Aorta (tissue), 5 donors: ENCODE data around the gene SIGLEC8. TPM values are rescaled to one million over a fixed set of nuclear protein-coding genes. Genes with fewer than 3 reads are reported as not detected.

Experiments
- ATAC-seq: fragments of 200-7000 bp; cut with Tn5 transposase; one replicate; pipeline ENCODE4 v1.9.1; 2022; ENCODE audit warnings: moderate library complexity; ENCODE audit not compliant: low FRiP score
- DNase-seq, 2 donors: peaks; one replicate each; pipeline ENCODE4 v3.0.0-alpha.2; 2020
- H3K27ac ChIP-seq, 2 donors: one replicate each; pipeline ENCODE4 v1.5.1; 2013; ENCODE audit warnings: low read length in 2 of 2, mild to moderate bottlenecking in 2 of 2, moderate library complexity in 2 of 2, control low read depth in 1 of 2, inconsistent platforms in 1 of 2, low read depth in 1 of 2
- H3K27me3 ChIP-seq, 2 donors: one replicate each; pipeline ENCODE4 v1.6.1; 2013; ENCODE audit warnings: control low read depth in 1 of 2, low read length in 1 of 2, mild to moderate bottlenecking in 1 of 2, moderate library complexity in 1 of 2; ENCODE audit not compliant: insufficient read depth in 2 of 2, control insufficient read depth in 1 of 2
- H3K36me3 ChIP-seq, 2 donors: one replicate each; pipeline ENCODE4 v1.6.1; 2013; ENCODE audit warnings: control low read depth in 1 of 2, low read length in 1 of 2, mild to moderate bottlenecking in 1 of 2; ENCODE audit not compliant: insufficient read depth in 2 of 2, control insufficient read depth in 1 of 2
- H3K4me1 ChIP-seq, 2 donors: one replicate each; pipeline ENCODE4 v1.6.1; 2013; ENCODE audit warnings: low read length in 2 of 2, control low read depth in 1 of 2, mild to moderate bottlenecking in 1 of 2, moderate library complexity in 1 of 2; ENCODE audit not compliant: insufficient read depth in 2 of 2, control insufficient read depth in 1 of 2
- H3K4me3 ChIP-seq, 2 donors: one replicate each; pipeline ENCODE4 v1.5.1; 2013; ENCODE audit warnings: low read length in 2 of 2, control low read depth in 1 of 2, mild to moderate bottlenecking in 1 of 2
- H3K9me3 ChIP-seq: one replicate; pipeline ENCODE4 v1.6.1; 2013; ENCODE audit warnings: mild to moderate bottlenecking, low read length; ENCODE audit not compliant: control insufficient read depth
- WGBS, 2 donors: extraction: QIAGEN DNeasy Blood & Tissue Kit; methylation state at CpG; one replicate each; pipeline ENCODE4 v1.1.7; 2013; 5-methylcytosine and 5-hydroxymethylcytosine counted together
- intact Hi-C, 2 donors: fragments of 100-400 bp; cut with DNase I; formaldehyde crosslinking; loops; one replicate each; pipeline versions ENCODE4 v1.14.2 to v1.15.0; 2022
- polyA plus RNA-seq, 2 donors: library from polyadenylated mRNA; stranded (reverse); fragments of 200-250 nt; gene quantifications; one replicate each; pipeline ENCODE4 v1.2.3, GENCODE V29; 2013
- total RNA-seq, 2 donors: library from RNA; stranded (reverse); fragmentation: NEBNext Ultra II Directional; extraction: Animal tissue kit (Norgen Biotek cat#: 25700); gene quantifications; one replicate each; pipeline ENCODE4 v1.2.1, GENCODE V29; 2021
- donor health status: healthy with polysubstance abuse.
- donor health status: Bipolar disorder and iron deficiency.
- donor health status: DM: no; HTN: no; CAD: no.
- donor health status: DM: no; HTN: no; CAD: no.
- donor health status: DM: yes; HTN: yes; CAD: no.

SIGLEC8 gene
- total and polyA plus RNA-seq, 4 donors, result 0.15 to 1.1 (median 0.42) TPM

DNA sequence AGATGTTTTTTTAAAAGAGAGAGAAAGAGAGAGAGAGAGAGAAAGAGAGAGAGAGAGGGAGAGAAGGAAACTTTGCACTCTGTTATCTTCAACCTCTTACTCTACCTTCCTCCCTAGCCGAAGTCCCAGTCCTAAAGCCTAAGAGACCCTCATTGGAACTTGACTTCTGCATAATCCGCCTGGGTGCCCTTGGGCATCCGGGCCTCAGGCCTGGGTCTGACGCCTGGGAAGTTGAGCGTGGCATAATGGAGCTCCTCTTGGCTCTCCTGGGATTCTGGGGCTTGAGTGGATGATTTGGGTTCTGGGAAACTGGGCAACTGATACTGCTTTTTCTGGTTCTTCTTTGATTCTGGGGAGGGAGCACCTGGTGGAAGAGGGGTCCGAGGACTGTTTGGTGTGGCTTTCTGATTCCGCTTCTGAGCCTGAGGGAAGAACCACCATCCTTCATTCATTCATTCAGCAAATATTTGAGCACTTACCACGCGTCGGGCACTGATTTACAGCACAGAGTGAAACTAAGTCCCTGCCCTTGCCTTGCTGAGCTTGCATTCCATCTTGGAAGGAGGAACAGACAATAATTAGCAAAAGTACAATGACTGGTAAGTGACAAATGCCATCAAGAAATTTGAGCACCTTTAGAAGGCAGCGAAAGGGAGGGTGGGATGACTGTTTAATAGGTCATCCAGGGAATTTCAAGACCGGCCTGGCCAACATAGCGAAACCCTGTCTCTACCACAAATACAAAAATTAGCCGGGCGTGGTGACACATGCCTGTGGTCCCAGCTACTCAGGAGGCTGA, 47.1 kb downstream of the SIGLEC8 start:
- 90 to 94% methylated on average over 15 of the region's 15 CpGs for WGBS, 2 donors
- H3K27ac ChIP-seq, result no peak overlapping the region
- no peaks in the 10 kb centered on the region for H3K4me1 ChIP-seq
- no peaks in the 10 kb centered on the region for H3K36me3 ChIP-seq
- ATAC-seq (no peak), DNase-seq (peak in 1 of 2 donors; percentile 17)
- H3K4me3 ChIP-seq, result no peak overlapping the region
- intact Hi-C loops, result no loop called here
- H3K9me3 ChIP-seq, result no peaks in the 10 kb centered on the region
- no peaks in the 10 kb centered on the region for H3K27me3 ChIP-seq

DNA sequence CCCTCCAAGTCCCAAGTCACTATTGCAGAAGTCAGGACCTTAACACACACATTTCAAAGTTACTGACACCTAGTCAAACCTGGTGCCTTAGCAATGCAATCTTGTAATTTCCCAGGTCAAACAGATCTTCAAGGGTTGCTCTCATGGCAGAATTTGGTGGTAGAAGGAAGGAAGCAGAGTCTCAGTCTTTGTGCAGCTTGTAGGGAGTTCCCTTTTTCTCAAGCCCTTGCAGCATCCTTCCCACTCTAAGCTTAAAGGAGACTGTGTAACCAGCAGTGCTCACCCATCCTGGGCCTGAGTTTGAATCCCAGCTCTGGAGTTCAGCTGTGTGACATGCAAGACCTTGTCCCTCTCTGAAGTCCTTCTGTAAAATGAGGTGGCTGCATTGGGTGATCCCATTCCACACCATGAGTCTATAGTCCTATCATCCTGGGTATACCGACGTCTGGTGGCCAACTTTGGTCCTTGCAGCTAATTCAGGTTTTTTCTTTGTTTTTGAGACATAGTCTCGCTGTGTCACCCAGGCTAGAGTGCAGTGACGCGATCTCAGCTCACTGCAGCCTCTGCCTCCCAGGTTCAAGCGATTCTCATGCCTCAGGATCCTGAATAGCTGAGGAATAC, 50.6 kb downstream of the SIGLEC8 start:
- no peaks in the 10 kb centered on the region for H3K4me1 ChIP-seq
- peak in 1 of 2 donors; percentile 7 for DNase-seq
- peaks cover 1% of the 10 kb centered on the region for H3K9me3 ChIP-seq
- no peak overlapping the region for H3K4me3 ChIP-seq
- intact Hi-C loops, result no loop called here
- H3K27me3 ChIP-seq, result no peaks in the 10 kb centered on the region
- H3K36me3 ChIP-seq, result no peaks in the 10 kb centered on the region
- no peak for ATAC-seq
- no peak overlapping the region for H3K27ac ChIP-seq
- WGBS, 2 donors, result 49 to 53% methylated on average over 6 of the region's 6 CpGs

DNA sequence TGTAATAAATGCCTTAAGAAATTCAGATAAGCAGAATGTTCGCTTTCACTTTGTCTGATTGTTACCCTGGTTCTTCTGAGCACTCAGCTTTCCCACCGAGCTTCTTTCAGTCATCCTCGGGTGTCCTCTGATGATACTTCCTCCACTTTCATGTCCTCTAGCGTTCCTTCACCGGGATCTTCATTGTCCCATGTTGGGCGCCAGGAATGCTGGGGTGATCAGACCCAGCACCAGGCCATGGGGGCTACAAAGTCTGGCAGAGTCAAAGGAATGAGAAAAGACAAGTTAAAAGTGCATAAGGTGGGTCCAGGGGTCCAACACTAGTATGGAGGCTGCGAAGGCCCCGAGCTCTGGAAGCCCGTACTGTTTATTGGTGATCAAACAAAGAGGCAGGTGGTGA, 56.1 kb downstream of the SIGLEC8 start:
- H3K9me3 ChIP-seq, result peaks cover 4% of the 10 kb centered on the region
- WGBS, 2 donors, result 94 to 96% methylated on average over 9 of the region's 9 CpGs
- intact Hi-C loops, result no loop called here
- ATAC-seq (no peak), DNase-seq (peak in 1 of 2 donors; percentile 19)
- no peaks in the 10 kb centered on the region for H3K27me3 ChIP-seq
- no peak overlapping the region for H3K27ac ChIP-seq
- H3K4me3 ChIP-seq, result no peak overlapping the region
- H3K4me1 ChIP-seq, result no peaks in the 10 kb centered on the region
- H3K36me3 ChIP-seq, result no peaks in the 10 kb centered on the region

Other genes with a start within 250 kb of the SIGLEC8 start
- gene CD33, start 233.4 kb downstream of the SIGLEC8 start, total RNA-seq, result 10 to 100 TPM in 1 of 2 donors, 1 to 10 TPM in 1; 7.7 to 15.0 TPM
- gene CD33, start 233.4 kb downstream of the SIGLEC8 start, polyA plus RNA-seq, result 1 to 10 TPM; 1.4 to 7.9 TPM
- gene SIGLECL1, start 207.4 kb downstream of the SIGLEC8 start, total RNA-seq, result not detected
- gene SIGLECL1, start 207.4 kb downstream of the SIGLEC8 start, polyA plus RNA-seq, result not detected
- gene IGLON5, start 146.8 kb downstream of the SIGLEC8 start, total RNA-seq, result under 1 TPM; 0.24 to 0.26 TPM
- gene IGLON5, start 146.8 kb downstream of the SIGLEC8 start, polyA plus RNA-seq, result under 1 TPM in 1 of 2 donors, not detected in 1; 0.13 TPM
- gene VSIG10L, start 116.3 kb downstream of the SIGLEC8 start, total RNA-seq, result 1 to 10 TPM; 1.7 to 2.0 TPM
- 1 to 10 TPM in 1 of 2 donors, under 1 TPM in 1; 0.25 to 7.2 TPM for gene VSIG10L, start 116.3 kb downstream of the SIGLEC8 start, polyA plus RNA-seq
- gene ETFB, start 92.1 kb downstream of the SIGLEC8 start, total RNA-seq, result 10 to 100 TPM; 41.5 to 47.9 TPM
- 100 to 1,000 TPM in 1 of 2 donors, 10 to 100 TPM in 1; 98.8 to 110 TPM for gene ETFB, start 92.1 kb downstream of the SIGLEC8 start, polyA plus RNA-seq
- under 1 TPM in 1 of 2 donors, not detected in 1; 0.87 TPM for gene CLDND2, start 89.5 kb downstream of the SIGLEC8 start, total RNA-seq
- 1 to 10 TPM; 2.0 to 3.5 TPM for gene CLDND2, start 89.5 kb downstream of the SIGLEC8 start, polyA plus RNA-seq
- gene NKG7, start 85.8 kb downstream of the SIGLEC8 start, total RNA-seq, result 1 to 10 TPM; 3.3 to 6.7 TPM
- gene NKG7, start 85.8 kb downstream of the SIGLEC8 start, polyA plus RNA-seq, result under 1 TPM; 0.38 to 0.59 TPM
- gene LIM2, start 70.5 kb downstream of the SIGLEC8 start, total RNA-seq, result not detected
- gene LIM2, start 70.5 kb downstream of the SIGLEC8 start, polyA plus RNA-seq, result not detected
- gene C19orf84, start 67.9 kb downstream of the SIGLEC8 start, total RNA-seq, result not detected
- gene C19orf84, start 67.9 kb downstream of the SIGLEC8 start, polyA plus RNA-seq, result not detected
- gene SIGLEC10, start 40.8 kb downstream of the SIGLEC8 start, total RNA-seq, result 1 to 10 TPM; 4.0 to 4.6 TPM
- 1 to 10 TPM; 1.2 to 4.6 TPM for gene SIGLEC10, start 40.8 kb downstream of the SIGLEC8 start, polyA plus RNA-seq
- gene CEACAM18, start 20.1 kb upstream of the SIGLEC8 start, total RNA-seq, result not detected
- under 1 TPM in 1 of 2 donors, not detected in 1; 0.63 TPM for gene CEACAM18, start 20.1 kb upstream of the SIGLEC8 start, polyA plus RNA-seq
- 1 to 10 TPM in 1 of 2 donors, not detected in 1; 2.0 TPM for gene SIGLEC12, start 43.3 kb upstream of the SIGLEC8 start, total RNA-seq
- gene SIGLEC12, start 43.3 kb upstream of the SIGLEC8 start, polyA plus RNA-seq, result under 1 TPM in 1 of 2 donors, not detected in 1; 0.75 TPM
- gene SIGLEC6, start 73.2 kb upstream of the SIGLEC8 start, total RNA-seq, result 1 to 10 TPM in 1 of 2 donors, under 1 TPM in 1; 0.52 to 2.9 TPM
- gene SIGLEC6, start 73.2 kb upstream of the SIGLEC8 start, polyA plus RNA-seq, result not detected
- gene ZNF175, start 112.8 kb upstream of the SIGLEC8 start, total RNA-seq, result 10 to 100 TPM; 15.1 to 16.6 TPM
- gene ZNF175, start 112.8 kb upstream of the SIGLEC8 start, polyA plus RNA-seq, result 1 to 10 TPM; 1.8 to 3.1 TPM
- 1 to 10 TPM in 1 of 2 donors, under 1 TPM in 1; 0.58 to 2.0 TPM for gene SIGLEC5, start 171.9 kb upstream of the SIGLEC8 start, total RNA-seq
- gene SIGLEC5, start 171.9 kb upstream of the SIGLEC8 start, polyA plus RNA-seq, result not detected
- 1 to 10 TPM; 4.2 to 5.0 TPM for gene SIGLEC14, start 188.4 kb upstream of the SIGLEC8 start, total RNA-seq
- under 1 TPM; 0.20 to 0.38 TPM for gene SIGLEC14, start 188.4 kb upstream of the SIGLEC8 start, polyA plus RNA-seq
- gene SPACA6, start 234.9 kb upstream of the SIGLEC8 start, total RNA-seq, result 10 to 100 TPM; 37.3 to 53.0 TPM
- gene SPACA6, start 234.9 kb upstream of the SIGLEC8 start, polyA plus RNA-seq, result 100 to 1,000 TPM in 1 of 2 donors, 10 to 100 TPM in 1; 21.3 to 103 TPM